Uterus (tissue), 4 donors: Measurements from ENCODE around the gene KCNJ10. TPM values are rescaled to one million over a fixed set of nuclear protein-coding genes. Genes with fewer than 3 reads are reported as not detected.

Source experiments
- DNase-seq, 2 donors: peaks; one replicate each; pipeline ENCODE4 v3.0.0-alpha.2; 2019 to 2020
- H3K27ac ChIP-seq, 2 donors: fragments of 200-600 bp; sonication (generic); 1 replicate in 1 of 2; 2 replicates in 1 of 2; pipeline ENCODE4 v1.5.1; 2016 to 2018
- H3K27me3 ChIP-seq, 2 donors: fragments of 200-600 bp; sonication (generic); one replicate each; pipeline ENCODE4 v1.5.1; 2018 to 2019; ENCODE audit warnings: control low read depth in 1 of 2
- H3K36me3 ChIP-seq, 2 donors: fragments of 200-600 bp; sonication (generic); one replicate each; pipeline ENCODE4 v1.5.1; 2019; ENCODE audit warnings: control low read depth in 1 of 2
- H3K4me1 ChIP-seq, 2 donors: fragments of 200-600 bp; sonication (generic); one replicate each; pipeline ENCODE4 v1.5.1; 2018 to 2019; ENCODE audit warnings: control low read depth in 1 of 2
- H3K4me3 ChIP-seq, 2 donors: fragments of 200-600 bp; sonication (generic); 1 replicate in 1 of 2; 2 replicates in 1 of 2; pipeline ENCODE4 v1.5.1; 2018 to 2019; ENCODE audit warnings: mild to moderate bottlenecking in 1 of 2
- H3K9me3 ChIP-seq, 2 donors: fragments of 200-600 bp; sonication (generic); one replicate each; pipeline ENCODE4 v1.5.1; 2019; ENCODE audit warnings: control low read depth in 1 of 2
- CTCF ChIP-seq, 4 experiments: fragments of 200-600 bp in 2 of 4; fragments of 450-650 bp in 2 of 4; sonication (generic) in 2 of 4; IDR thresholded peaks; one replicate each; pipeline ENCODE4 v1.5.1; 2016 to 2019; ENCODE audit warnings: antibody characterized with exemption in 4 of 4, mild to moderate bottlenecking in 2 of 4, moderate library complexity in 1 of 4
- POLR2A ChIP-seq, 2 donors: fragments of 450-650 bp; IDR thresholded peaks; one replicate each; pipeline ENCODE4 v1.6.1; 2016; ENCODE audit warnings: antibody characterized with exemption in 2 of 2, mild to moderate bottlenecking in 1 of 2, moderate library complexity in 1 of 2
- intact Hi-C: fragments of 100-400 bp; cut with DNase I; formaldehyde crosslinking; loops from one replicate; pipeline ENCODE4 v1.15.1; 2023; ENCODE audit warnings: low total_unique reads
- total RNA-seq, 4 donors: library from RNA; depleted of rRNA in 3 of 4; stranded (reverse); fragments of >200 nt in 3 of 4; gene quantifications; one replicate each; pipeline versions ENCODE4 v1.1.0 to v1.2.4, GENCODE V29; 2014 to 2023
- donor health status: DM: yes; HTN: yes; CAD: no.

Gene KCNJ10
- total RNA-seq, 4 donors from 2014 or later: 0.58 TPM; not detected in 3

- intact Hi-C loops: loop anchor here (10.0 kb wide), 1 partner anchor 99 kb away; the partner anchor contains the start of gene CASQ1
- TF ChIP-seq CTCF (IDR thresholded peaks at IDR 0.05): no peak
- no peak for TF ChIP-seq POLR2A (IDR thresholded peaks at IDR 0.05)
- no peaks in the 10 kb centered on the region for H3K27me3 ChIP-seq
- peaks cover 4 to 10% of the 10 kb centered on the region in 2 donors for H3K4me1 ChIP-seq
- DNase-seq: no peak
- H3K36me3 ChIP-seq: no peaks in the 10 kb centered on the region
- no peak overlapping the region for H3K4me3 ChIP-seq
- no peak overlapping the region for H3K27ac ChIP-seq
- no peaks in the 10 kb centered on the region for H3K9me3 ChIP-seq
Observed at GRCh38 chr1:160095382-160096105, 25.6 kb upstream of the KCNJ10 start.

- Histone ChIP-seq H3K4me3 (no peak overlapping the region), H3K27ac (no peak overlapping the region), H3K27me3 (no peaks in the 10 kb centered on the region), H3K9me3 (no peaks in the 10 kb centered on the region), H3K4me1 (peaks cover 4 to 10% of the 10 kb centered on the region in 2 donors), H3K36me3 (no peaks in the 10 kb centered on the region)
- TF ChIP-seq POLR2A (IDR thresholded peaks at IDR 0.05) (no peak), CTCF (IDR thresholded peaks at IDR 0.05) (no peak)
- no peak for DNase-seq
- intact Hi-C loops: loop anchor here (10.0 kb wide), 1 partner anchor 100 kb away; the partner anchor contains the start of gene CASQ1
Observed at GRCh38 chr1:160094806-160095205, 24.8 kb upstream of the KCNJ10 start.

- no peaks in the 10 kb centered on the region for H3K9me3 ChIP-seq
- no peak overlapping the region for H3K27ac ChIP-seq
- no peak overlapping the region for H3K4me3 ChIP-seq
- DNase-seq: no peak
- H3K4me1 ChIP-seq: peaks cover 2 to 10% of the 10 kb centered on the region in 2 donors
- TF ChIP-seq CTCF (IDR thresholded peaks at IDR 0.05): no peak
- TF ChIP-seq POLR2A (IDR thresholded peaks at IDR 0.05): no peak
- H3K27me3 ChIP-seq: no peaks in the 10 kb centered on the region
- intact Hi-C loops: loop anchor here (10.0 kb wide), 1 partner anchor 101 kb away; the partner anchor contains the start of gene CASQ1
- H3K36me3 ChIP-seq: no peaks in the 10 kb centered on the region
Observed at GRCh38 chr1:160094291-160094625, 24.3 kb upstream of the KCNJ10 start.

GRCh38 chr1:160093624-160094290, 23.8 kb upstream of the KCNJ10 start:
- Histone ChIP-seq H3K36me3 (no peaks in the 10 kb centered on the region), H3K27me3 (no peaks in the 10 kb centered on the region), H3K4me3 (no peak overlapping the region), H3K9me3 (no peaks in the 10 kb centered on the region), H3K4me1 (peaks cover 0 to 10% of the 10 kb centered on the region in 2 donors), H3K27ac (no peak overlapping the region)
- no peak for DNase-seq
- intact Hi-C loops: loop anchor here (10.0 kb wide), 1 partner anchor 101 kb away; the partner anchor contains the start of gene CASQ1
- TF ChIP-seq CTCF (IDR thresholded peaks at IDR 0.05): no peak
- TF ChIP-seq POLR2A (IDR thresholded peaks at IDR 0.05): no peak

- Histone ChIP-seq H3K27me3 (no peaks in the 10 kb centered on the region), H3K4me3 (no peak overlapping the region), H3K9me3 (no peaks in the 10 kb centered on the region), H3K4me1 (peaks cover 0 to 10% of the 10 kb centered on the region in 2 donors), H3K27ac (no peak overlapping the region), H3K36me3 (no peaks in the 10 kb centered on the region)
- no peak for TF ChIP-seq POLR2A (IDR thresholded peaks at IDR 0.05)
- no peak for TF ChIP-seq CTCF (IDR thresholded peaks at IDR 0.05)
- DNase-seq: no peak
- intact Hi-C loops: loop anchor here (10.0 kb wide), 1 partner anchor 102 kb away; the partner anchor contains the start of gene CASQ1
Observed at GRCh38 chr1:160093069-160093395, 23.1 kb upstream of the KCNJ10 start.
